Measurements from ENCODE around the gene XCL2. TPM values are rescaled to one million over a fixed set of nuclear protein-coding genes. Genes with fewer than 3 reads are reported as not detected.

Gene XCL2
- total RNA-seq, 1 donor from 2014 or later, result not detected

DNA sequence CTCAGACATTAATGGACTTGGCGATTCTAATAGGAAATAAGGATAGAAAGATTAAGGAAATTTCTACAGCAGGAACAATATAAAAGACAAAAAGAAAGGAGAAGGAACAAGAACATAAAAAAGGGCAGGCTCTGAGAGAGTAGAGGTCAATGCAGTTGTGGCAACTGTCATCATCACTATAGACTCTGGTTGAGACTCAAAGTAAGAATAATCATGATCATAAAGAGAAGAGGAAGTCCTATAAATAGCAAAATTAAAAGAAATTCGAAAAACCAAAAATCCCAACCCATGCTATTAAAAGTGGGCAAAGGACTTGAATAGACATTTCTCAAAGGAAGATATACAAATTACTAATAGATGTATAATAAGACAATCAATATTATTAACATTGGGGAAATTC, 18.2 kb upstream of the XCL2 start:
- Mint-ChIP-seq H3K36me3 (no peaks in the 10 kb centered on the region), H3K4me3 (no peak overlapping the region), H3K4me1 (peaks cover 3% of the 10 kb centered on the region), H3K27me3 (ENCODE audit: low read depth) (no peaks in the 10 kb centered on the region), H3K27ac (no peak overlapping the region), H3K9me3 (peaks cover 14% of the 10 kb centered on the region)
- DNase-seq (ENCODE audit: low spot score in 2 of 2, unreplicated experiment in 2 of 2), result no peak
- no peak for TF ChIP-seq CTCF (IDR thresholded peaks at IDR 0.05; ENCODE audit: unreplicated experiment)

- Mint-ChIP-seq H3K4me3 (no peak overlapping the region), H3K9me3 (peaks cover 14% of the 10 kb centered on the region), H3K4me1 (peaks cover 5% of the 10 kb centered on the region), H3K27me3 (ENCODE audit: low read depth) (no peaks in the 10 kb centered on the region), H3K36me3 (no peaks in the 10 kb centered on the region), H3K27ac (no peak overlapping the region)
- no peak for DNase-seq (ENCODE audit: low spot score in 2 of 2, unreplicated experiment in 2 of 2)
- no peak for TF ChIP-seq CTCF (IDR thresholded peaks at IDR 0.05; ENCODE audit: unreplicated experiment)
Measured at GRCh38 chr1:168560370-168560769, 16.6 kb upstream of the XCL2 start.

- Mint-ChIP-seq H3K27me3 (ENCODE audit: low read depth) (no peaks in the 10 kb centered on the region), H3K36me3 (no peaks in the 10 kb centered on the region), H3K27ac (no peak overlapping the region), H3K4me3 (no peak overlapping the region), H3K4me1 (peaks cover 11% of the 10 kb centered on the region), H3K9me3 (no peaks in the 10 kb centered on the region)
- TF ChIP-seq CTCF (IDR thresholded peaks at IDR 0.05; ENCODE audit: unreplicated experiment), result no peak
- no peak for DNase-seq (ENCODE audit: low spot score in 2 of 2, unreplicated experiment in 2 of 2)
Measured at GRCh38 chr1:168556647-168557046, 12.8 kb upstream of the XCL2 start.

- H3K27ac Mint-ChIP-seq, result peak overlapping the region; percentile 52
- H3K36me3 Mint-ChIP-seq, result no peaks in the 10 kb centered on the region
- H3K9me3 Mint-ChIP-seq, result peaks cover 5% of the 10 kb centered on the region
- TF ChIP-seq CTCF (IDR thresholded peaks at IDR 0.05; ENCODE audit: unreplicated experiment), result no peak
- no peak overlapping the region for H3K4me3 Mint-ChIP-seq
- H3K27me3 Mint-ChIP-seq (ENCODE audit: low read depth), result no peaks in the 10 kb centered on the region
- DNase-seq (ENCODE audit: low spot score in 2 of 2, unreplicated experiment in 2 of 2), result no peak
- H3K4me1 Mint-ChIP-seq, result peaks cover 17% of the 10 kb centered on the region
Measured at GRCh38 chr1:168555508-168556046, 11.8 kb upstream of the XCL2 start.

DNA sequence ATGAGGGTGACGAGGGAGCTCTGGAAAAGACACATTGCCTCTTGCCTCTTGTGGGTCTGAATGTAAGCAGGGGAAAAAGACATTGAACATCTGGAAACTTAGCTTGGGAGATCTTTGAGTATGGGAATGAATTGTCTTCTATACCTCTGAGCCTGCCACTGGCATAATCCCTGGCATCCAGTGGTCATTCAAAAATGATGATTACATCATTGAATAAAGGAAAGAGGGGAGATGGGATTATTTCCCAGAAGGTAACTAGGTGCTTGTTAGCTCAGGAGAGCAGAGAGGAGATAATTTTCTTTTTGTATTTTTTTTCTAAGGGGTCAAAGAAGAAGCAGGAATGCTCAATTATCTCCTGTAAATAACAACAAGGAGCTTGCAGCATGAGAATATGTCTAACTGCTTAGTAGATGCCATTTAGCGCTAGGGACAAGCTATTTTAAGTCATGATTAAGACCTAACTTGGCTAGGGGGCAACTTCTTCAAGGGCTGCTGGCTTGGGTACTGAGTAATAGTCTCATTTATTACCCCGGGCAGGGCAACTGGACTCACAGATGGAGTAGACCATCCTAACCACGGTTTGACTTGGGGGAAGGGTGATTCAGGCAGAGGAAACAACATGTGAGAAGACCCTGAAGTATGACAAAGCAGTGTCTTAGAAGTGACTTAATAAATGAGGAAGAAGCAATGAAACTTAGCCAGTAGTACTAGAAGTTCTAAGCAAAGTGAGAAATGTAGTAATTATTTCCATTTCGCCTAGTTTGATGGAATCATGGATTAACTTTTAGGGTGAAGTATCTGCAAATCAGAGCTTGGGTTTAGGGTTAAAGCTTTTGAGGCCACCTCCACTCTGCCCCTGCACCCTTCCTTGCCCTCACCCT, 11.0 kb upstream of the XCL2 start:
- DNase-seq (ENCODE audit: low spot score in 2 of 2, unreplicated experiment in 2 of 2), result no peak
- Mint-ChIP-seq H3K36me3 (no peaks in the 10 kb centered on the region), H3K9me3 (peaks cover 6% of the 10 kb centered on the region), H3K27me3 (ENCODE audit: low read depth) (no peaks in the 10 kb centered on the region), H3K27ac (no peak overlapping the region), H3K4me3 (no peak overlapping the region), H3K4me1 (peaks cover 17% of the 10 kb centered on the region)
- no peak for TF ChIP-seq CTCF (IDR thresholded peaks at IDR 0.05; ENCODE audit: unreplicated experiment)

Data from mesothelial cell of epicardium (in vitro differentiated cells).